Activated T-helper 17 cell treated with anti-CD3 and anti-CD28 coated beads, Interleukin-2, amount 50 U/mL, for 72 hours (primary cell): ENCODE data around the gene CYB5D1. TPM values are rescaled to one million over a fixed set of nuclear protein-coding genes. Genes with fewer than 3 reads are reported as not detected.

Experiments
- ATAC-seq: fragments of 150-1000 bp; cut with Tn5 transposase; replicated peaks from 2 replicates; pipeline ENCODE4 v1.10.0; 2021; ENCODE audit warnings: mild to moderate bottlenecking, moderate library complexity
- H3K27ac Mint-ChIP-seq: one replicate; pipeline ENCODE4 v1.8.0; 2022; ENCODE audit warnings: mixed read lengths
- H3K27me3 Mint-ChIP-seq: one replicate; pipeline ENCODE4 v1.8.0; 2022; ENCODE audit warnings: mixed read lengths
- H3K36me3 Mint-ChIP-seq: one replicate; pipeline ENCODE4 v1.8.0; 2022; ENCODE audit warnings: low read depth, mild to moderate bottlenecking, mixed read lengths
- H3K4me1 Mint-ChIP-seq: one replicate; pipeline ENCODE4 v1.8.0; 2022; ENCODE audit warnings: mixed read lengths
- H3K4me3 Mint-ChIP-seq: one replicate; pipeline ENCODE4 v1.8.0; 2022; ENCODE audit warnings: mild to moderate bottlenecking, mixed read lengths
- H3K9me3 Mint-ChIP-seq: one replicate; pipeline ENCODE4 v1.8.0; 2022; ENCODE audit warnings: mixed read lengths
- total RNA-seq, 2 donors: library from RNA; stranded (reverse); gene quantifications; one replicate each; pipeline ENCODE4 v1.2.3, GENCODE V29; 2022

CYB5D1 gene
- total RNA-seq, 2 donors from 2014 or later: 14.8 to 19.4 TPM

GRCh38 chr17:7846063-7846735 lies 11.6 kb upstream of the CYB5D1 start:
- ATAC-seq: no peak
- Mint-ChIP-seq H3K4me3 (peak overlapping the region; percentile 83), H3K27me3 (no peaks in the 10 kb centered on the region), H3K4me1 (peaks cover 16% of the 10 kb centered on the region), H3K27ac (no peak overlapping the region), H3K9me3 (no peaks in the 10 kb centered on the region), H3K36me3 (peaks cover 95% of the 10 kb centered on the region)

GRCh38 chr17:7846765-7847661 lies 10.8 kb upstream of the CYB5D1 start:
- ATAC-seq: no peak
- H3K36me3 Mint-ChIP-seq: peaks cover 96% of the 10 kb centered on the region
- no peaks in the 10 kb centered on the region for H3K27me3 Mint-ChIP-seq
- no peaks in the 10 kb centered on the region for H3K9me3 Mint-ChIP-seq
- H3K4me3 Mint-ChIP-seq: peak overlapping the region; percentile 83
- H3K4me1 Mint-ChIP-seq: peaks cover 13% of the 10 kb centered on the region
- no peak overlapping the region for H3K27ac Mint-ChIP-seq

GRCh38 chr17:7848131-7848579 lies 9.6 kb upstream of the CYB5D1 start:
- Mint-ChIP-seq H3K27ac (no peak overlapping the region), H3K9me3 (no peaks in the 10 kb centered on the region), H3K36me3 (peaks cover 97% of the 10 kb centered on the region), H3K27me3 (no peaks in the 10 kb centered on the region), H3K4me1 (peaks cover 13% of the 10 kb centered on the region), H3K4me3 (no peak overlapping the region)
- no peak for ATAC-seq

GRCh38 chr17:7848739-7849129 lies 9.1 kb upstream of the CYB5D1 start:
- ATAC-seq: no peak
- peaks cover 92% of the 10 kb centered on the region for H3K36me3 Mint-ChIP-seq
- H3K4me1 Mint-ChIP-seq: peaks cover 13% of the 10 kb centered on the region

GRCh38 chr17:7849130-7849750 lies 8.6 kb upstream of the CYB5D1 start:
- no peak for ATAC-seq
- Mint-ChIP-seq H3K9me3 (no peaks in the 10 kb centered on the region), H3K4me1 (peaks cover 13% of the 10 kb centered on the region), H3K36me3 (peaks cover 87% of the 10 kb centered on the region), H3K27ac (peak overlapping the region; percentile 68), H3K4me3 (peak overlapping the region; percentile 66), H3K27me3 (no peaks in the 10 kb centered on the region)

More at GRCh38 chr17:7848739-7849129, 9.1 kb upstream of the CYB5D1 start:
- no peak overlapping the region for H3K4me3 Mint-ChIP-seq
- no peak overlapping the region for H3K27ac Mint-ChIP-seq
- no peaks in the 10 kb centered on the region for H3K9me3 Mint-ChIP-seq
- no peaks in the 10 kb centered on the region for H3K27me3 Mint-ChIP-seq

- Mint-ChIP-seq H3K27me3 (no peaks in the 10 kb centered on the region), H3K9me3 (no peaks in the 10 kb centered on the region), H3K4me1 (peaks cover 13% of the 10 kb centered on the region), H3K36me3 (peaks cover 80% of the 10 kb centered on the region), H3K4me3 (peak overlapping the region; percentile 66), H3K27ac (peak overlapping the region; percentile 68)
- no peak for ATAC-seq
These were observed 7.9 kb upstream of the CYB5D1 start for GRCh38 chr17:7849751-7850504.

- Mint-ChIP-seq H3K27me3 (no peaks in the 10 kb centered on the region), H3K4me3 (peak overlapping the region; percentile 66), H3K36me3 (peaks cover 71% of the 10 kb centered on the region), H3K4me1 (peaks cover 12% of the 10 kb centered on the region), H3K27ac (peak overlapping the region; percentile 71), H3K9me3 (no peaks in the 10 kb centered on the region)
- peak; percentile 8 for ATAC-seq
These were observed 6.9 kb upstream of the CYB5D1 start for GRCh38 chr17:7850701-7851437.

GRCh38 chr17:7851438-7852261 lies 6.2 kb upstream of the CYB5D1 start:
- peak overlapping the region; percentile 66 for H3K4me3 Mint-ChIP-seq
- H3K9me3 Mint-ChIP-seq: no peaks in the 10 kb centered on the region
- H3K4me1 Mint-ChIP-seq: peaks cover 11% of the 10 kb centered on the region
- peak; percentile 90 for ATAC-seq
- peak overlapping the region; percentile 25 for H3K27ac Mint-ChIP-seq
- peaks cover 63% of the 10 kb centered on the region for H3K36me3 Mint-ChIP-seq
- no peaks in the 10 kb centered on the region for H3K27me3 Mint-ChIP-seq

- Mint-ChIP-seq H3K4me1 (peaks cover 10% of the 10 kb centered on the region), H3K4me3 (peak overlapping the region; percentile 66), H3K9me3 (no peaks in the 10 kb centered on the region), H3K36me3 (peaks cover 57% of the 10 kb centered on the region), H3K27me3 (no peaks in the 10 kb centered on the region), H3K27ac (no peak overlapping the region)
- no peak for ATAC-seq
These were observed 5.5 kb upstream of the CYB5D1 start for GRCh38 chr17:7852262-7852670.

- Mint-ChIP-seq H3K27ac (no peak overlapping the region), H3K4me3 (no peak overlapping the region)
These were observed 4.7 kb upstream of the CYB5D1 start for GRCh38 chr17:7852919-7853690.

GRCh38 chr17:7853691-7854038 lies 4.1 kb upstream of the CYB5D1 start:
- H3K4me1 Mint-ChIP-seq: peaks cover 10% of the 10 kb centered on the region
- H3K9me3 Mint-ChIP-seq: no peaks in the 10 kb centered on the region
- H3K36me3 Mint-ChIP-seq: peaks cover 45% of the 10 kb centered on the region
- H3K27ac Mint-ChIP-seq: no peak overlapping the region
- peak overlapping the region; percentile 15 for H3K4me3 Mint-ChIP-seq
- ATAC-seq: no peak
- no peaks in the 10 kb centered on the region for H3K27me3 Mint-ChIP-seq

More at GRCh38 chr17:7852919-7853690, 4.7 kb upstream of the CYB5D1 start:
- Mint-ChIP-seq H3K4me1 (peaks cover 10% of the 10 kb centered on the region), H3K27me3 (no peaks in the 10 kb centered on the region), H3K36me3 (peaks cover 51% of the 10 kb centered on the region), H3K9me3 (no peaks in the 10 kb centered on the region)
- ATAC-seq: no peak

- peak overlapping the region; percentile 15 for H3K4me3 Mint-ChIP-seq
- ATAC-seq: no peak
- no peaks in the 10 kb centered on the region for H3K9me3 Mint-ChIP-seq
- H3K27ac Mint-ChIP-seq: no peak overlapping the region
- no peaks in the 10 kb centered on the region for H3K27me3 Mint-ChIP-seq
- peaks cover 39% of the 10 kb centered on the region for H3K36me3 Mint-ChIP-seq
- H3K4me1 Mint-ChIP-seq: peaks cover 16% of the 10 kb centered on the region
These were observed 3.6 kb upstream of the CYB5D1 start for GRCh38 chr17:7854078-7854777.
